Progenitor cell of endocrine pancreas (in vitro differentiated cells): ENCODE measurements around the gene NIPSNAP3A. TPM values are rescaled to one million over a fixed set of nuclear protein-coding genes. Genes with fewer than 3 reads are reported as not detected.

Source experiments
- DNase-seq: peaks from one replicate; pipeline ENCODE4 v3.0.0; 2021; ENCODE audit warnings: low spot score; ENCODE audit not compliant: unreplicated experiment
- H3K27ac Mint-ChIP-seq: 2 replicates; pipeline ENCODE4 v1.8.0; 2021; ENCODE audit warnings: mild to moderate bottlenecking, moderate library complexity, mixed read lengths
- H3K27me3 Mint-ChIP-seq: 2 replicates; pipeline ENCODE4 v1.8.0; 2021; ENCODE audit warnings: mixed read lengths
- H3K36me3 Mint-ChIP-seq: 2 replicates; pipeline ENCODE4 v1.8.0; 2022; ENCODE audit warnings: mixed read lengths; ENCODE audit not compliant: insufficient read depth
- H3K4me1 Mint-ChIP-seq: 2 replicates; pipeline ENCODE4 v1.8.0; 2021; ENCODE audit warnings: low read depth, mixed read lengths
- H3K4me3 Mint-ChIP-seq: 2 replicates; pipeline ENCODE4 v1.8.0; 2021; ENCODE audit warnings: low read depth, mild to moderate bottlenecking, moderate library complexity, mixed read lengths
- H3K9me3 Mint-ChIP-seq: 2 replicates; pipeline ENCODE4 v1.8.0; 2021; ENCODE audit warnings: low read depth, mixed read lengths
- total RNA-seq: library from RNA; stranded (reverse); gene quantifications from 2 replicates; pipeline ENCODE4 v1.2.1, GENCODE V29; 2021
- TF ChIP-seq, protein P1 (sequence below): fragments of 200-600 bp; sonication (generic); IDR thresholded peaks from one replicate; pipeline ENCODE4 v1.5.0; 2021; ENCODE audit warnings: antibody characterized with exemption, mild to moderate bottlenecking; ENCODE audit not compliant: unreplicated experiment

The NIPSNAP3A gene
- total RNA-seq, 1 donor from 2014 or later = 26.4 TPM

DNA sequence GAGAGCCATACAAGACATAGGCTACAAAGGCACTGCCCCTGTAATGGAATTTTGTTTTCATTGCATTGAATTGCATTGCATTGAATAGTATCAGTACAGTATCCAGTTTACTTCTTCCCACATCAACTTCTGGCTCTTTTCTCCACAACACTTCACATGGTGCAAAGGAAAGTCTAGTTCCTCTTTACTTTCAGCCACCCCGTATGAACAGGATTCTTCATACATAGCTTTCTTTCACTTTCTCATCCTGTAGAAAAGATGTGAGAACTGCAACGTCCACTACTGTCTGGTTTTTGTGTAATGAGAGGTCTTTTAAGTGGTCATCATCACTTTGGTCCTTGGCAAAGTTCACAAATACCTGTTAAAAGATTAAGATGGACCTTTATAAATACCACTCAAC lies 36.6 kb downstream of the NIPSNAP3A start:
- Mint-ChIP-seq H3K4me1 (no peaks in the 10 kb centered on the region), H3K36me3 (peaks cover 21% of the 10 kb centered on the region), H3K27me3 (no peaks in the 10 kb centered on the region), H3K9me3 (no peaks in the 10 kb centered on the region), H3K4me3 (no peak overlapping the region), H3K27ac (no peak overlapping the region)
- no peak for DNase-seq
- TF ChIP-seq, protein P1, sequence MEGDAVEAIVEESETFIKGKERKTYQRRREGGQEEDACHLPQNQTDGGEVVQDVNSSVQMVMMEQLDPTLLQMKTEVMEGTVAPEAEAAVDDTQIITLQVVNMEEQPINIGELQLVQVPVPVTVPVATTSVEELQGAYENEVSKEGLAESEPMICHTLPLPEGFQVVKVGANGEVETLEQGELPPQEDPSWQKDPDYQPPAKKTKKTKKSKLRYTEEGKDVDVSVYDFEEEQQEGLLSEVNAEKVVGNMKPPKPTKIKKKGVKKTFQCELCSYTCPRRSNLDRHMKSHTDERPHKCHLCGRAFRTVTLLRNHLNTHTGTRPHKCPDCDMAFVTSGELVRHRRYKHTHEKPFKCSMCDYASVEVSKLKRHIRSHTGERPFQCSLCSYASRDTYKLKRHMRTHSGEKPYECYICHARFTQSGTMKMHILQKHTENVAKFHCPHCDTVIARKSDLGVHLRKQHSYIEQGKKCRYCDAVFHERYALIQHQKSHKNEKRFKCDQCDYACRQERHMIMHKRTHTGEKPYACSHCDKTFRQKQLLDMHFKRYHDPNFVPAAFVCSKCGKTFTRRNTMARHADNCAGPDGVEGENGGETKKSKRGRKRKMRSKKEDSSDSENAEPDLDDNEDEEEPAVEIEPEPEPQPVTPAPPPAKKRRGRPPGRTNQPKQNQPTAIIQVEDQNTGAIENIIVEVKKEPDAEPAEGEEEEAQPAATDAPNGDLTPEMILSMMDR = no peak

DNA sequence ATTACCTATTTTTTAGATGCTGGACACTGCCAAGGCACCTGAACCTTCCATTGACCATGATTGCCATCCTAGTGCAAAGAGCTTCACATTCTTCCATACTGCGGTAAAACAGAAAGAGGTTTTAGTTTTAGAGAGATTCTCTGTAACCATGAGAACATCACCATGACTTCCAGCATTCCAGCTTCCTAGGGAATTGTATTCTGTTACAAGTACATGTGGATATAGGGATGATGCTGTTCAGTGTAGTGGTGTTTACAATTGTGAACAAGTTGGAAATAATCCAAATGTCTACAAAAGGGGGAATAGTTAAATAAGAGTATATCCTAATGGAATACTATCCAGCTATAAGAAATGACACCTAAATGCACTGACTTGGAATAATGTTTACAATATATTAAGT lies 38.8 kb downstream of the NIPSNAP3A start:
- TF ChIP-seq, protein P1 = no peak
- Mint-ChIP-seq H3K9me3 (no peaks in the 10 kb centered on the region), H3K4me3 (no peak overlapping the region), H3K27me3 (no peaks in the 10 kb centered on the region), H3K4me1 (no peaks in the 10 kb centered on the region), H3K36me3 (peaks cover 24% of the 10 kb centered on the region), H3K27ac (no peak overlapping the region)
- no peak for DNase-seq

DNA sequence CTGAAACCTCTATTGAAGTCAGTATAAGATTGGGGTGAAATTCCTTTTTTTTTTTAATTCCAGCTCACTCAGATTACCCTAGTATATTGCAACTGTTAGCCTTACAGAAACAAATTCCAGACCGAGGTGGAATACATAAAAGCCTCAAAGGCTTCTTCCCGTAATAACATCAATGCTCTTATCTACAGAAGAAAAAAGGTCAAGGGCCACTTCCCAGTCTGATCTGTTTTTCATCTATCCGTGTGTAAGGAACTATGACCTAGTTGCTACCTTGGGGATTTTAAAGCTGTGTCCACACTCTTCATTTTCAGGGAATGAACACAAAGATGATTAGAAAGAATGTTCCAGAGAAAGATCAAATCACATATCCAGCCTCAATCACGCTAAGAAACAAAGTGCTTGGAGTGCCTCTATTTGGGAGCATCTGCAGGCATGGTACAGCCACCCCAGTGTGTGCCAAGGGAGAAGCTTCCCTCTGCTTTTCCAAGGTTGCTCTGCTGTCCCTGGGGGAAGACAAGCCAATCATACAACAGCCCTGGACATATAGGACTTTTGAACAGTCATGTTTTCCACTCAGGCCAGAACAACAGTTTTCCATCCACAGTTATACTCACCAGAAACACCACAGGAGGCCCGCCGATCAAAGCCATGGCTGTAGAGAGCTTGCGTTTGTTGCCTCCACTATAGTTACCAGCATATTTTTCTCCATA lies 40.0 kb downstream of the NIPSNAP3A start:
- H3K4me3 Mint-ChIP-seq = no peak overlapping the region
- H3K9me3 Mint-ChIP-seq = no peaks in the 10 kb centered on the region
- TF ChIP-seq, protein P1 = no peak
- DNase-seq = no peak
- no peak overlapping the region for H3K27ac Mint-ChIP-seq
- peaks cover 28% of the 10 kb centered on the region for H3K36me3 Mint-ChIP-seq
- no peaks in the 10 kb centered on the region for H3K4me1 Mint-ChIP-seq
- H3K27me3 Mint-ChIP-seq = no peaks in the 10 kb centered on the region

DNA sequence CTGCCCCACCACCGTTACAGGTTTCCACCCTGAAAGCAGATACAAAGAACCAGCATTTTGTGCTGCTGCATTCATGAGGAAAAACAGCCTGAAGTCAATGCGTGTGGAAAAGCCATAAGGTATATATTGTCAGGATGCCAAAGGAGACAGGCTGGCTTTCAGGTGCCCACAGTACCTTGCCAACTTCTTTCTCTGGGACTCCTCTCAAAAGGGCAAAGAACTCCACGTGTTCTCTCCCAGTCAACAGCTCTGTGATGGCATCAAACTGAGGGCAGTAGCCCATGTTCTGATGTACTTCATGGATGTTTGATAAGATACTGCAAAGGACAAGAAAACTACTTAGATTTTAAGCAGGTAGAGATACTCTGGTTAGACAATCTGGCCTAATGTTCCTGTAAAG lies 40.8 kb downstream of the NIPSNAP3A start:
- no peak overlapping the region for H3K27ac Mint-ChIP-seq
- TF ChIP-seq, protein P1 = no peak
- H3K27me3 Mint-ChIP-seq = no peaks in the 10 kb centered on the region
- H3K36me3 Mint-ChIP-seq = peaks cover 31% of the 10 kb centered on the region
- no peaks in the 10 kb centered on the region for H3K4me1 Mint-ChIP-seq
- H3K4me3 Mint-ChIP-seq = no peak overlapping the region
- H3K9me3 Mint-ChIP-seq = no peaks in the 10 kb centered on the region
- DNase-seq = no peak

DNA sequence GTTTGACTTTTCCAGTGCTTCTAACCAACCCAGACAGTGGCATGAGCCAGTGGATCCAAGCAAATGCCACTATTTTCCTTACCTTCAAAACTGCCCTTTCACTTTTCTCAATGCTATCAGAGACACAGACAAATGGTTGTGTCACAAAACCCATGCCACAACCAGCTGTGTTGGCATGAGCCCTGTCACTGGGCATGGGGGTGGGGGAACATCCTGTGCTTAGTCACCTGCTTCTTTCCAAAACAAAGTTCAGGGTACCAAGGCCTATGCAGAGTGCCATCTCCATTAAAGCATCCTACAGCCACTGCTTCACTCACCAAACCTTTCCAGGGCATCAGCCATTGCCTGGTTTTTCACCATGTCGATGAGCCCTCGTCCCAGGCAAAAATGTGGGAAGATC lies 46.6 kb downstream of the NIPSNAP3A start:
- Mint-ChIP-seq H3K4me1 (no peaks in the 10 kb centered on the region), H3K9me3 (no peaks in the 10 kb centered on the region), H3K27ac (no peak overlapping the region), H3K27me3 (no peaks in the 10 kb centered on the region), H3K4me3 (no peak overlapping the region), H3K36me3 (peaks cover 31% of the 10 kb centered on the region)
- TF ChIP-seq, protein P1 = no peak
- DNase-seq = no peak
